Left lung (tissue), 10 donors: ENCODE measurements around the gene MAP7D3. TPM values are rescaled to one million over a fixed set of nuclear protein-coding genes. Genes with fewer than 3 reads are reported as not detected.

ENCODE experiments used
- ATAC-seq: fragments of 200-7000 bp; cut with Tn5 transposase; one replicate; pipeline ENCODE4 v1.9.1; 2020; ENCODE audit warnings: moderate library complexity
- DNase-seq, 4 donors: peaks; one replicate each; pipeline ENCODE4 v3.0.0-alpha.2; 2013 to 2020
- H3K27ac ChIP-seq, 2 donors: fragments of 200-600 bp; sonication (generic) in 1 of 2; one replicate each; pipeline versions ENCODE4 v1.5.0 to v1.8.0; 2020 to 2021
- H3K27me3 ChIP-seq, 2 donors: fragments of 200-600 bp; sonication (generic) in 1 of 2; one replicate each; pipeline versions ENCODE4 v1.5.0 to v1.8.0; 2020 to 2021
- H3K36me3 ChIP-seq, 2 donors: fragments of 200-600 bp; sonication (generic) in 1 of 2; one replicate each; pipeline versions ENCODE4 v1.5.0 to v1.8.0; 2020 to 2021
- H3K4me1 ChIP-seq, 2 donors: fragments of 200-600 bp; one replicate each; pipeline ENCODE4 v1.8.0; 2021
- H3K4me3 ChIP-seq, 2 donors: fragments of 200-600 bp; sonication (generic) in 1 of 2; one replicate each; pipeline versions ENCODE4 v1.5.0 to v1.8.0; 2020 to 2021; ENCODE audit warnings: mild to moderate bottlenecking in 1 of 2
- H3K9me3 ChIP-seq, 2 donors: fragments of 200-600 bp; sonication (generic) in 1 of 2; one replicate each; pipeline versions ENCODE4 v1.5.0 to v1.8.0; 2020 to 2021
- intact Hi-C, 2 donors: fragments of 100-400 bp; cut with DNase I; formaldehyde crosslinking; loops; one replicate each; pipeline versions ENCODE4 v1.11.2 to v1.14.2; 2022
- polyA plus RNA-seq, 6 donors: library from polyadenylated mRNA; unstranded; fragments of 120-200 nt; gene quantifications; one replicate each; pipeline ENCODE4 v1.2.1, GENCODE V29; 2013; ENCODE audit not compliant: insufficient read length in 6 of 6
- total RNA-seq, 2 donors: library from RNA; stranded (reverse); fragmentation: NEBNext Ultra II Directional; extraction: Animal tissue kit (Norgen Biotek cat#: 25700); gene quantifications; one replicate each; pipeline ENCODE4 v1.2.1, GENCODE V29; 2021
- TF ChIP-seq, protein P1 (sequence below), 2 donors: fragments of 200-600 bp; sonication (generic) in 1 of 2; IDR thresholded peaks; one replicate each; pipeline versions ENCODE4 v1.5.0 to v1.8.0; 2021; ENCODE audit warnings: antibody characterized with exemption in 2 of 2
- donor health status: DM: no; HTN: yes; CAD: no.
- donor health status: DM: no; HTN: no; CAD: no.

Gene MAP7D3
- total and polyA plus RNA-seq, 8 donors: 7.6 to 19.7 (median 16.5) TPM

DNA sequence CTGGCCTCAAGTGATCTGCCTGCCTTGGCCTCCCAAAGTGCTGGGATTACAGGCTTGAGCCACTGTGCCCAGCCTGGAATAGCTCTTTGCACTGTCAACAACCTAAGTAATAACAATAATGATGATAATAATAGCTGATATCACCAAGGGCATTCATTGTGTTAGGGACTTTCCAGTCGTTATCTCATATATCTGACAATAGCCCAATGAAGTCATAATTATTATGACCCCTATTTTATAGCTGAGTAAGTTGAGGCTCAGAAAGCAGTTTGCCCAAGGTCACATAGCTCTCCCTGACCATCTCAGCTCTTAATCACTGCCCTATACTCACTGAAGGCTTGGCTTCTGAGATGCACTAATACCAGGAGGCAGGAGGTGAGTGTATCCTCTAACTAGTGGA lies 18.7 kb upstream of the MAP7D3 start:
- H3K4me3 ChIP-seq: no peak overlapping the region
- H3K4me1 ChIP-seq: no peaks in the 10 kb centered on the region
- TF ChIP-seq, protein P1, sequence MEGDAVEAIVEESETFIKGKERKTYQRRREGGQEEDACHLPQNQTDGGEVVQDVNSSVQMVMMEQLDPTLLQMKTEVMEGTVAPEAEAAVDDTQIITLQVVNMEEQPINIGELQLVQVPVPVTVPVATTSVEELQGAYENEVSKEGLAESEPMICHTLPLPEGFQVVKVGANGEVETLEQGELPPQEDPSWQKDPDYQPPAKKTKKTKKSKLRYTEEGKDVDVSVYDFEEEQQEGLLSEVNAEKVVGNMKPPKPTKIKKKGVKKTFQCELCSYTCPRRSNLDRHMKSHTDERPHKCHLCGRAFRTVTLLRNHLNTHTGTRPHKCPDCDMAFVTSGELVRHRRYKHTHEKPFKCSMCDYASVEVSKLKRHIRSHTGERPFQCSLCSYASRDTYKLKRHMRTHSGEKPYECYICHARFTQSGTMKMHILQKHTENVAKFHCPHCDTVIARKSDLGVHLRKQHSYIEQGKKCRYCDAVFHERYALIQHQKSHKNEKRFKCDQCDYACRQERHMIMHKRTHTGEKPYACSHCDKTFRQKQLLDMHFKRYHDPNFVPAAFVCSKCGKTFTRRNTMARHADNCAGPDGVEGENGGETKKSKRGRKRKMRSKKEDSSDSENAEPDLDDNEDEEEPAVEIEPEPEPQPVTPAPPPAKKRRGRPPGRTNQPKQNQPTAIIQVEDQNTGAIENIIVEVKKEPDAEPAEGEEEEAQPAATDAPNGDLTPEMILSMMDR (IDR thresholded peaks at IDR 0.05): no peak
- ATAC-seq (no peak), DNase-seq (no peak)
- H3K9me3 ChIP-seq: no peaks in the 10 kb centered on the region
- intact Hi-C loops: loop anchor here in 1 of 2 donors (10.0 kb wide), 1 partner anchor 245 kb away; no protein-coding TSS in a partner anchor
- no peaks in the 10 kb centered on the region for H3K36me3 ChIP-seq
- no peak overlapping the region for H3K27ac ChIP-seq
- H3K27me3 ChIP-seq: no peaks in the 10 kb centered on the region

GRCh38 chrX:136268051-136269048 lies 17.1 kb upstream of the MAP7D3 start:
- Histone ChIP-seq H3K27ac (no peak overlapping the region), H3K9me3 (no peaks in the 10 kb centered on the region), H3K4me3 (no peak overlapping the region), H3K4me1 (no peaks in the 10 kb centered on the region), H3K36me3 (no peaks in the 10 kb centered on the region), H3K27me3 (no peaks in the 10 kb centered on the region)
- peak in 2 of 4 donors; percentile 12 to 53 for DNase-seq
- intact Hi-C loops: loop anchor here in 1 of 2 donors (10.0 kb wide), 1 partner anchor 244 kb away; no protein-coding TSS in a partner anchor
- TF ChIP-seq, protein P1 (IDR thresholded peaks at IDR 0.05): peak; percentile 71 to 83
- ATAC-seq: peak; percentile 73

GRCh38 chrX:136266828-136267227 lies 15.6 kb upstream of the MAP7D3 start:
- no peak overlapping the region for H3K27ac ChIP-seq
- H3K36me3 ChIP-seq: no peaks in the 10 kb centered on the region
- intact Hi-C loops: loop anchor here in 1 of 2 donors (10.0 kb wide), 1 partner anchor 242 kb away; no protein-coding TSS in a partner anchor
- no peaks in the 10 kb centered on the region for H3K9me3 ChIP-seq
- no peaks in the 10 kb centered on the region for H3K4me1 ChIP-seq
- ATAC-seq: no peak
- no peaks in the 10 kb centered on the region for H3K27me3 ChIP-seq
- no peak overlapping the region for H3K4me3 ChIP-seq
- no peak for DNase-seq
- TF ChIP-seq, protein P1 (IDR thresholded peaks at IDR 0.05): no peak

DNA sequence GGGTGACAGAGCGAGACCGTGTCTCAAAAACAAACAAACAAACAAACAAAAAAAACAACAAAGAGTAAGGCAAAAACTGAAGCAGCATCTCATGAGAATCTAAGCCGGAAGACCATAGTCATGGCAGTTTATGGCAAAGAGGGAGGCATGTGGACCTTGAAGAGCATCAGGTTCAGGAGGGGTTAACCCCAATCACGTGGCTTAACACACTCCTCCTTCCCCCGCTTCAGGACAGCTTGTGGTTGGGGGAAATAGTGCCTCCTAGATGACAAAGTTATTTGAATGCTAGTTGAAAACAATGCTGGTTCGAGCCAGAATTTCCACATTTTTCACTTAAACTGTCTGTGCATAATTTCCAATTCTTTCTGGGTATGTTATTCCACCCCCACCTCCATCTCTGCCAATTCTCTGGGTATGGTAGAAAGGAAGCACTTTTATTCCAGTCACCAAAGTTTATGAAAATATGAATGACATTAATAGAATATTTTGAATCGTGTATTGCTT lies 11.7 kb upstream of the MAP7D3 start:
- DNase-seq (no peak), ATAC-seq (no peak)
- intact Hi-C loops: loop anchor here in 1 of 2 donors (10.0 kb wide), 1 partner anchor 238 kb away; no protein-coding TSS in a partner anchor
- no peaks in the 10 kb centered on the region for H3K27me3 ChIP-seq
- H3K4me3 ChIP-seq: no peak overlapping the region
- TF ChIP-seq, protein P1 (IDR thresholded peaks at IDR 0.05): no peak
- no peaks in the 10 kb centered on the region for H3K4me1 ChIP-seq
- no peaks in the 10 kb centered on the region for H3K9me3 ChIP-seq
- no peaks in the 10 kb centered on the region for H3K36me3 ChIP-seq
- no peak overlapping the region for H3K27ac ChIP-seq

DNA sequence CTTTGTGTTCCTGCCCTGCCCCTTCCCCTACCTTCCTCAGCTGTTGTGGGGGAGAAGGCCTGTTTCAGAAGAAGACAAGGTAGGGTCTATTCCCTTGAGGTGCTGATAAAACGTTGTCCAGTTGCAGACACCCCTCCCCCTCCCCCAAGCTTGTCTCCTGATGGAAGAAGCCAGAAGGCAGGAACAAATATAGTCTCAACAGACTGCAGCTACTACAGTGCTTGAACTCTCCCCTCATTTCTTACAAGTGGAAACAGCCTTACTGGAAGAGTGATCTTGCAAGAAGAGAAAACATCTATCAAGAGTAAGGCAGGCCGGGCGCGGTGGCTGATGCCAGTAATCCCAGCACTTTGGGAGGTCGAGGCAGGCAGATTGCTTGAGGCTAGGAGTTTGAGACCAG lies 11.0 kb upstream of the MAP7D3 start:
- DNase-seq (no peak), ATAC-seq (no peak)
- Histone ChIP-seq H3K4me3 (no peak overlapping the region), H3K27me3 (no peaks in the 10 kb centered on the region), H3K9me3 (no peaks in the 10 kb centered on the region), H3K27ac (peak overlapping the region in 1 of 2 donors; percentile 7), H3K36me3 (no peaks in the 10 kb centered on the region), H3K4me1 (no peaks in the 10 kb centered on the region)
- intact Hi-C loops: loop anchor here in 1 of 2 donors (10.0 kb wide), 1 partner anchor 237 kb away; no protein-coding TSS in a partner anchor
- TF ChIP-seq, protein P1 (IDR thresholded peaks at IDR 0.05): no peak
